ENCODE results near the gene MXD4.

Gene MXD4

GRCh38 chr4:2248821-2249261, 13.1 kb downstream of the MXD4 start:
- no CpG with 5 or more reads among the region's 10 CpGs for WGBS (ENCODE audit: extremely low coverage, insufficient coverage, low lambda C conversion rate)
- H4K5ac ChIP-seq (ENCODE audit: low read length): no peak overlapping the region
- H3K56ac ChIP-seq (ENCODE audit: low read length): no peak overlapping the region
- H2BK5ac ChIP-seq (ENCODE audit: low read length): no peak overlapping the region
- H2BK15ac ChIP-seq (replicated peaks; ENCODE audit: low read depth): no peak overlapping the region
- no peaks in the 10 kb centered on the region for H3K79me1 ChIP-seq (ENCODE audit: low read length)
- H3K4ac ChIP-seq (ENCODE audit: low read depth, low read length): no peak overlapping the region
- no peak overlapping the region for H3K9ac ChIP-seq (ENCODE audit: low read length)
- H3K27ac ChIP-seq (ENCODE audit: low read depth, low read length): no peak overlapping the region
- H3K36me3 ChIP-seq (ENCODE audit: control insufficient read depth, insufficient read depth, low read length): no peaks in the 10 kb centered on the region
- no peak overlapping the region for H3K4me2 ChIP-seq (ENCODE audit: low read length)
- H3K4me3 ChIP-seq (ENCODE audit: low read length): no peak overlapping the region
- DNase-seq: no peak
- H4K8ac ChIP-seq (ENCODE audit: low read depth, low read length): no peak overlapping the region
- no peak overlapping the region for H2BK120ac ChIP-seq (ENCODE audit: low read depth, low read length)
- H3K18ac ChIP-seq (ENCODE audit: low read length): no peak overlapping the region
- no peak overlapping the region for H2AK5ac ChIP-seq (ENCODE audit: low read length)
- no peak overlapping the region for H3K23ac ChIP-seq (ENCODE audit: low read length)
- H3K79me2 ChIP-seq (ENCODE audit: control insufficient read depth, insufficient read depth, low read length): no peaks in the 10 kb centered on the region
- H3K4me1 ChIP-seq (ENCODE audit: control insufficient read depth, low read depth, low read length): no peaks in the 10 kb centered on the region
- H3K27me3 ChIP-seq (ENCODE audit: insufficient read depth, low read length, poor library complexity): no peaks in the 10 kb centered on the region

GRCh38 chr4:2248044-2248780, 13.7 kb downstream of the MXD4 start:
- H2BK120ac ChIP-seq (ENCODE audit: low read depth, low read length): no peak overlapping the region
- H3K4me3 ChIP-seq (ENCODE audit: low read length): no peak overlapping the region
- no peaks in the 10 kb centered on the region for H3K79me1 ChIP-seq (ENCODE audit: low read length)
- H3K36me3 ChIP-seq (ENCODE audit: control insufficient read depth, insufficient read depth, low read length): no peaks in the 10 kb centered on the region
- H3K4me2 ChIP-seq (ENCODE audit: low read length): no peak overlapping the region
- H4K5ac ChIP-seq (ENCODE audit: low read length): no peak overlapping the region
- H2BK5ac ChIP-seq (ENCODE audit: low read length): no peak overlapping the region
- H3K9ac ChIP-seq (ENCODE audit: low read length): no peak overlapping the region
- DNase-seq: no peak
- no peaks in the 10 kb centered on the region for H3K27me3 ChIP-seq (ENCODE audit: insufficient read depth, low read length, poor library complexity)
- H3K27ac ChIP-seq (ENCODE audit: low read depth, low read length): no peak overlapping the region
- H3K56ac ChIP-seq (ENCODE audit: low read length): no peak overlapping the region
- WGBS (ENCODE audit: extremely low coverage, insufficient coverage, low lambda C conversion rate): no CpG with 5 or more reads among the region's 21 CpGs
- no peaks in the 10 kb centered on the region for H3K79me2 ChIP-seq (ENCODE audit: control insufficient read depth, insufficient read depth, low read length)
- H3K23ac ChIP-seq (ENCODE audit: low read length): no peak overlapping the region
- H2BK15ac ChIP-seq (replicated peaks; ENCODE audit: low read depth): no peak overlapping the region
- no peak overlapping the region for H2AK5ac ChIP-seq (ENCODE audit: low read length)
- H3K4ac ChIP-seq (ENCODE audit: low read depth, low read length): no peak overlapping the region
- H4K8ac ChIP-seq (ENCODE audit: low read depth, low read length): no peak overlapping the region
- no peaks in the 10 kb centered on the region for H3K4me1 ChIP-seq (ENCODE audit: control insufficient read depth, low read depth, low read length)
- H3K18ac ChIP-seq (ENCODE audit: low read length): no peak overlapping the region

DNA sequence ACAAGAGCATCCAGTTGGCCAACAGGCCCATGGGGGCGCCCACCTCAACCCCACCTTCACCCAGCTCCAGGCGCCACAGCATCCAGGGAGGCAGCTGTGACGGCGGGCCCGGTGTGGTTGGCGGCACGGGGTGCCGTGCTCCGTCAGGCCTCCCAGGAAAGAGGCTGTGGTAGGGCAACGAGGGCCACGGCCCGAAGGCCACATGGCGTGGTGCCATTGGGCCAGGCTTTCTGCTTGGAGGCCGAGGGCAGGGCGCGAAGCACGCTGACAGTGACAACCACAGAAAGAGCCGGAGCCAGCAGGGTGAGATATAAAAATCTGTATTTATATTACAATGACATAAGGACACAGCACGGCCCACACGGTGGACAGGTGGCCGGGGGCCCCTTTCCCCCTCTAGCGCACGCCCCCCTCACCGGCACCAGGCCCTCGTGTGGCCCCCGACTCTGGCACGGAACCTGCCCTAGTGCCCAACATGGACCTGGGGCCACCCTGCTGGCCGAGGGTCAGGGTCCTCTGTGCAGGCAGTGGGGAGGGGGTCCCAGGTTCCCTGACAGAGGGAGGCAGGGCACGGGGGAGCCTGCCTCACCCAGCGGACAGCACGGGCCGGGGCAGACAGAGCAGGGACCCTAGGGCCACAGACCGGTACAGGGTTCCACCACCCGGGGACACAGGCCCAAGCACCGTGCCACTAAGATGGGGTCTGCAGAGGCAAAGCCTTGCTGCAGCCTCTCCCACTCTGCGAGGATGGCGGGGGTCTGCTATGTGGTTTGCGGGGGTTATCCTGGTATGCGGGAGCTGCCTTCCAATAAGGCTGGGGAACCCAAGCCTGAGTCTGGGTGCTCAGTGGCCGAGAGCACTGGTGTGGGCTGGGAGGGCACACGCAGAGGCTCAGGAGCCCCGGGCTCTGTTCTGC, 14.5 kb downstream of the MXD4 start:
- WGBS (ENCODE audit: extremely low coverage, insufficient coverage, low lambda C conversion rate): no CpG with 5 or more reads among the region's 42 CpGs
- no peaks in the 10 kb centered on the region for H3K36me3 ChIP-seq (ENCODE audit: control insufficient read depth, insufficient read depth, low read length)
- H3K4me3 ChIP-seq (ENCODE audit: low read length): no peak overlapping the region
- no peak overlapping the region for H4K5ac ChIP-seq (ENCODE audit: low read length)
- H3K4me2 ChIP-seq (ENCODE audit: low read length): no peak overlapping the region
- H3K4me1 ChIP-seq (ENCODE audit: control insufficient read depth, low read depth, low read length): no peaks in the 10 kb centered on the region
- no peak overlapping the region for H2AK5ac ChIP-seq (ENCODE audit: low read length)
- H3K18ac ChIP-seq (ENCODE audit: low read length): no peak overlapping the region
- no peak overlapping the region for H3K23ac ChIP-seq (ENCODE audit: low read length)
- no peak overlapping the region for H2BK120ac ChIP-seq (ENCODE audit: low read depth, low read length)
- no peak overlapping the region for H3K56ac ChIP-seq (ENCODE audit: low read length)
- no peak for DNase-seq
- no peak overlapping the region for H3K9ac ChIP-seq (ENCODE audit: low read length)
- H2BK15ac ChIP-seq (replicated peaks; ENCODE audit: low read depth): no peak overlapping the region
- H3K27ac ChIP-seq (ENCODE audit: low read depth, low read length): no peak overlapping the region
- no peaks in the 10 kb centered on the region for H3K27me3 ChIP-seq (ENCODE audit: insufficient read depth, low read length, poor library complexity)
- H3K4ac ChIP-seq (ENCODE audit: low read depth, low read length): no peak overlapping the region
- no peak overlapping the region for H4K8ac ChIP-seq (ENCODE audit: low read depth, low read length)
- no peak overlapping the region for H2BK5ac ChIP-seq (ENCODE audit: low read length)
- H3K79me2 ChIP-seq (ENCODE audit: control insufficient read depth, insufficient read depth, low read length): no peaks in the 10 kb centered on the region
- H3K79me1 ChIP-seq (ENCODE audit: low read length): no peaks in the 10 kb centered on the region

GRCh38 chr4:2246384-2247127, 15.4 kb downstream of the MXD4 start:
- Histone ChIP-seq H3K79me1 (ENCODE audit: low read length) (no peaks in the 10 kb centered on the region), H3K18ac (ENCODE audit: low read length) (no peak overlapping the region), H4K8ac (ENCODE audit: low read depth, low read length) (no peak overlapping the region), H2BK120ac (ENCODE audit: low read depth, low read length) (no peak overlapping the region), H3K56ac (ENCODE audit: low read length) (no peak overlapping the region), H3K9ac (ENCODE audit: low read length) (no peak overlapping the region), H3K27ac (ENCODE audit: low read depth, low read length) (no peak overlapping the region), H3K79me2 (ENCODE audit: control insufficient read depth, insufficient read depth, low read length) (peaks cover 1% of the 10 kb centered on the region), H3K4me3 (ENCODE audit: low read length) (no peak overlapping the region), H3K27me3 (ENCODE audit: insufficient read depth, low read length, poor library complexity) (no peaks in the 10 kb centered on the region), H2BK15ac (replicated peaks; ENCODE audit: low read depth) (no peak overlapping the region), H3K23ac (ENCODE audit: low read length) (no peak overlapping the region), H3K36me3 (ENCODE audit: control insufficient read depth, insufficient read depth, low read length) (no peaks in the 10 kb centered on the region), H2AK5ac (ENCODE audit: low read length) (no peak overlapping the region), H2BK5ac (ENCODE audit: low read length) (no peak overlapping the region), H4K5ac (ENCODE audit: low read length) (no peak overlapping the region), H3K4me1 (ENCODE audit: control insufficient read depth, low read depth, low read length) (no peaks in the 10 kb centered on the region), H3K4ac (ENCODE audit: low read depth, low read length) (no peak overlapping the region), H3K4me2 (ENCODE audit: low read length) (no peak overlapping the region)
- no peak for DNase-seq
- WGBS (ENCODE audit: extremely low coverage, insufficient coverage, low lambda C conversion rate): no CpG with 5 or more reads among the region's 19 CpGs

GRCh38 chr4:2245787-2246275, 16.1 kb downstream of the MXD4 start:
- no peak overlapping the region for H3K4me2 ChIP-seq (ENCODE audit: low read length)

More at GRCh38 chr4:2245787-2246275, 16.1 kb downstream of the MXD4 start:
- H3K4me3 ChIP-seq (ENCODE audit: low read length): no peak overlapping the region
- no peaks in the 10 kb centered on the region for H3K79me1 ChIP-seq (ENCODE audit: low read length)
- no peak overlapping the region for H3K18ac ChIP-seq (ENCODE audit: low read length)
- H2BK120ac ChIP-seq (ENCODE audit: low read depth, low read length): no peak overlapping the region
- no peak overlapping the region for H3K4ac ChIP-seq (ENCODE audit: low read depth, low read length)
- H2AK5ac ChIP-seq (ENCODE audit: low read length): no peak overlapping the region
- no peak overlapping the region for H3K27ac ChIP-seq (ENCODE audit: low read depth, low read length)
- H3K9ac ChIP-seq (ENCODE audit: low read length): no peak overlapping the region
- H2BK5ac ChIP-seq (ENCODE audit: low read length): no peak overlapping the region
- no peaks in the 10 kb centered on the region for H3K27me3 ChIP-seq (ENCODE audit: insufficient read depth, low read length, poor library complexity)
- no peak overlapping the region for H3K23ac ChIP-seq (ENCODE audit: low read length)
- H2BK15ac ChIP-seq (replicated peaks; ENCODE audit: low read depth): no peak overlapping the region
- no peak overlapping the region for H3K56ac ChIP-seq (ENCODE audit: low read length)
- H3K36me3 ChIP-seq (ENCODE audit: control insufficient read depth, insufficient read depth, low read length): no peaks in the 10 kb centered on the region
- no peaks in the 10 kb centered on the region for H3K4me1 ChIP-seq (ENCODE audit: control insufficient read depth, low read depth, low read length)
- WGBS (ENCODE audit: extremely low coverage, insufficient coverage, low lambda C conversion rate): no CpG with 5 or more reads among the region's 7 CpGs
- no peak overlapping the region for H4K8ac ChIP-seq (ENCODE audit: low read depth, low read length)
- DNase-seq: no peak
- peaks cover 8% of the 10 kb centered on the region for H3K79me2 ChIP-seq (ENCODE audit: control insufficient read depth, insufficient read depth, low read length)
- H4K5ac ChIP-seq (ENCODE audit: low read length): no peak overlapping the region

Measured in mesendoderm (in vitro differentiated cells).